ENCODE data around the gene RNF183.

Gene RNF183

DNA sequence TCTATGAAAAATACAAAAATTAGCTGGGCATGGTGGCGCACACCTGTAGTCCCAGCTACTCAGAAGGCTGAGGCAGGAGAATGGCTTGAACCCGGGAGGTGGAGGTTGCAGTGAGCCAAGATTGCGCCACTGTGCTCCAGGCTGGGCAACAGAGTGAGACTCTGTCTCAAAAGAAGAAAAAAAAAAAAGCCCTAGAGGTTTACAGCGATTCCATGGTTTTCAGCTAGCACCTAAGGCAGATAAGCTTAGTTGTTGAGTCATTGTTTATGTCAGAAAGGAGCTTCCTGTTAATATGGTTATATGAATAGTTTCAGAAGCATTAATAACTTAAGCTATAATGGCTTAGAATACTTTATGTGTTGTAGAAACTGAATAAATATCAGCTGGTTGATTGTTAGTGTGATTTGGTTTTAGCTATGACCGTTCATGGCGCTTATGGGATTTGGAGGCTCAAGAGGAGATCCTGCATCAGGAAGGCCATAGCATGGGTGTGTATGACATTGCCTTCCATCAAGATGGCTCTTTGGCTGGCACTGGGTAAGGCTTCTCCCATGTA lies 13.0 kb downstream of the RNF183 start:
- Histone ChIP-seq H3K36me3 (peaks cover 76% of the 10 kb centered on the region), H3K27me3 (no peaks in the 10 kb centered on the region), H3K9me3 (no peaks in the 10 kb centered on the region), H3K4me1 (no peaks in the 10 kb centered on the region), H3K4me3 (ENCODE audit: low read depth, low read length) (no peak overlapping the region)
- no peak for DNase-seq
- TF ChIP-seq, protein P1, sequence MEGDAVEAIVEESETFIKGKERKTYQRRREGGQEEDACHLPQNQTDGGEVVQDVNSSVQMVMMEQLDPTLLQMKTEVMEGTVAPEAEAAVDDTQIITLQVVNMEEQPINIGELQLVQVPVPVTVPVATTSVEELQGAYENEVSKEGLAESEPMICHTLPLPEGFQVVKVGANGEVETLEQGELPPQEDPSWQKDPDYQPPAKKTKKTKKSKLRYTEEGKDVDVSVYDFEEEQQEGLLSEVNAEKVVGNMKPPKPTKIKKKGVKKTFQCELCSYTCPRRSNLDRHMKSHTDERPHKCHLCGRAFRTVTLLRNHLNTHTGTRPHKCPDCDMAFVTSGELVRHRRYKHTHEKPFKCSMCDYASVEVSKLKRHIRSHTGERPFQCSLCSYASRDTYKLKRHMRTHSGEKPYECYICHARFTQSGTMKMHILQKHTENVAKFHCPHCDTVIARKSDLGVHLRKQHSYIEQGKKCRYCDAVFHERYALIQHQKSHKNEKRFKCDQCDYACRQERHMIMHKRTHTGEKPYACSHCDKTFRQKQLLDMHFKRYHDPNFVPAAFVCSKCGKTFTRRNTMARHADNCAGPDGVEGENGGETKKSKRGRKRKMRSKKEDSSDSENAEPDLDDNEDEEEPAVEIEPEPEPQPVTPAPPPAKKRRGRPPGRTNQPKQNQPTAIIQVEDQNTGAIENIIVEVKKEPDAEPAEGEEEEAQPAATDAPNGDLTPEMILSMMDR (IDR thresholded peaks at IDR 0.05; ENCODE audit: low read depth, low read length) = no peak

DNA sequence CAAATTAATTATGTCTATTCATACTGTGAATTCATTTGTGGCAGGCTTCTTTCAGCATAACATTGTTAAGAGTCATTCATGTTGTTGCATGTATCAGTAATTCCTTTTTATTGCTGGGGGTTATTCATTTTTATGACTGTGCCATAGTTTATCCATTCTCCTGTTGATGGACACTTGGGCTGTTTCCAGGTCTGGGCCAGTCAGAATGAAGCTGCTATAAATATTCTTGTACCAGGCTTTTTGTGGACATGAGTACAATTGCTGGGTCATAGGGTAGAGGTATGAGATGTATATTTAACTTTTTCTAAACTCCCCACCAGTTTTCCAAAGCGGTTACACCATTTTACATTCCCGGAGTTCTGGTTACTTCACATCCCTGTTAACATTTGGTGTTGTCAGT lies 14.1 kb downstream of the RNF183 start:
- no peak for DNase-seq
- Histone ChIP-seq H3K27me3 (no peaks in the 10 kb centered on the region), H3K36me3 (peaks cover 86% of the 10 kb centered on the region), H3K4me1 (no peaks in the 10 kb centered on the region), H3K4me3 (ENCODE audit: low read depth, low read length) (no peak overlapping the region), H3K9me3 (no peaks in the 10 kb centered on the region)
- TF ChIP-seq, protein P1 (IDR thresholded peaks at IDR 0.05; ENCODE audit: low read depth, low read length) = no peak

DNA sequence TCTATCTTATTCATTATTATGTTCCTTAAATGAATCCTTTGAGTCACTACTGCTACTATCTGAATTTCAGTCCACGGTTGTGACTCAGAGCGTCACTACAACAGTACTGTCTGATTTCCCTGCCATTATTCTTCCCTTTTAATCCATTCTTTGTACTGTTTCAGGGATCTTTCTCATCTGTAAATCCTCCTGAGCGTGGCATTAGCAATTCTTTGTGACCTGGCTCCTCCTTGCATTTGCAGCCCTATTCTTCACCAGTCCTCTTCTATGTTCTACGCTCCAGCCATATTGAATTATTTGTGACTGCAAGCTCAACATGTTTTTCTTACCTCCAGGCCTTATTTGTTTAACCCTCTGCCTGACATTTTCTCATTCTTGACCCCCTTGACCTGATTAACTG lies 21.8 kb downstream of the RNF183 start:
- Histone ChIP-seq H3K27me3 (no peaks in the 10 kb centered on the region), H3K4me3 (ENCODE audit: low read depth, low read length) (no peak overlapping the region), H3K4me1 (no peaks in the 10 kb centered on the region), H3K9me3 (no peaks in the 10 kb centered on the region), H3K36me3 (peaks cover 79% of the 10 kb centered on the region)
- DNase-seq = no peak
- TF ChIP-seq, protein P1 (IDR thresholded peaks at IDR 0.05; ENCODE audit: low read depth, low read length) = no peak

DNA sequence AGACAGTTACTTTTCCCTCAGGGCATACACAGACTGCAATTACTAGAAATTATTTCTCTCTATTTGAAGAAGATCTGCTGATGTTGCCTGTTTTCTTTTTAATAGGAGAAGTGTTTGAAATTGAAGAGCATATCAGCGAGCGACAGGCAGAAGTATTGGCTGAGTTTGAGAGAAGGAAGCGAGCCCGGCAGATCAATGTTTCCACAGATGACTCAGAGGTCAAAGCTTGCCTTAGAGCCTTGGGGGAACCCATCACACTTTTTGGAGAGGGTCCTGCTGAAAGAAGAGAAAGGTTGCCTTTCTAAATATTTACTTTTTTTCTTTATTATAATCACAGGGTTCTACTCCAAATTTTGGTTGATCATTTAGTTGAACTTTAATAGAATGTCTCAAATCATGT lies 24.3 kb downstream of the RNF183 start:
- Histone ChIP-seq H3K4me1 (no peaks in the 10 kb centered on the region), H3K27me3 (no peaks in the 10 kb centered on the region), H3K4me3 (ENCODE audit: low read depth, low read length) (no peak overlapping the region), H3K36me3 (peaks cover 61% of the 10 kb centered on the region), H3K9me3 (no peaks in the 10 kb centered on the region)
- DNase-seq = no peak
- TF ChIP-seq, protein P1 (IDR thresholded peaks at IDR 0.05; ENCODE audit: low read depth, low read length) = no peak

DNA sequence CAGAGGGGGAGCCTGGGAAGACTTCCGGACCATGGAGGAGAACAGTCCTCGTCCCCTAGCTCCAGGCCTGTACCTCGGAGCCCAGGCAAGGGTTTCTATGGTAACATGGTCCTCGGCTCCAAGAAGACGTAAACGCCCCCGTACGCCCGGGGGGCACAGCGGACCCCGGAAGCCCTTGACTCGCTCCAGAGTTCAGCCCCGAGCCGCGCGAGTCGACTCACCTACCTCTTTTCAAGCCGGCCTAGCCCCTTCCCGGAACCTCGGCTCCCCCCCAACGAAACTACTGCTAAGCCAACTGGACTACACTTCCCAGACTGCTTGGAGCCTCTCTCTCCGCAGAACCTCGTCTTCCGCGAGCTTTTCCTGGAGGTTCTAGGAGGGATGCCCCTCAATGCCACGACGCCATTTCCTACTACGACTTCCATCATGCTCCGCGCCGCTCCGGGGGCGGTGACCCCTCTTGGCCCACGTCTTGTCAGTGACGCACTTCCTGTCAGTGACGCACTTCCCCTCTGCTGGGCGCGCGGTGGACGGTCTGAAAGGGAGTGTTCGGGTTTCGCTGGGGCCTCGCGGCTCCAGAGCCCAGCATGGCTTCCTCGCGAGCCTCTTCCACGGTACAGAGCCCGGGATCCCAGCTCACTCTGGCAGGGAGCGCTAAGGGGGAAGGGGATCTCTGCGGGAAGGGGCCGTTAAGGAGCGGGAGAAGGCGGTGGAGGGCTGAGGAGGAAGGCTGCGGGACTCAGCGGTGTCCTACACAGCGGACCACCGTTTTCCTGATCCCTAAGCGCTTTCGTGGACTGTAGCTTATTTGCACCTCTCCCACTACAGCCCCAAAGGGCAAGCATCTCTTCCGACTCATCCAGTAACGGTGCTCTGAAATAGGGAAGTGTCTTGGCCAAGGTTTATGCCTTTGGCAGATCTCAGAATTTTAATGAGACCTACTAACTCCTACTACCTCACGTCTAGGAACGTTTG lies 27.7 kb downstream of the RNF183 start, which contains the start of the genes CDC26 and PRPF4:
Gene CDC26, minus strand, starts transcription at position 416 of the 975 bp plus-strand sequence. CDS start 3,065 bp downstream, outside the sequence.
Gene PRPF4, plus strand, starts transcription at position 502 of the 975 bp plus-strand sequence. Its CDS starts 86 bp downstream, at position 588.
- H3K4me3 ChIP-seq (ENCODE audit: low read depth, low read length) = peak within 1 kb of the TSS; percentile 88
- TF ChIP-seq, protein P1 (IDR thresholded peaks at IDR 0.05; ENCODE audit: low read depth, low read length) = no peak
- H3K36me3 ChIP-seq = peaks cover 44% of the 10 kb centered on the region
- H3K27me3 ChIP-seq = no peaks in the 10 kb centered on the region
- no peaks in the 10 kb centered on the region for H3K4me1 ChIP-seq
- H3K9me3 ChIP-seq = no peaks in the 10 kb centered on the region
- DNase-seq = peak; percentile 98

Measured in BE2C (cell line).